HG03103 (cell line): Measurements from ENCODE around the gene ZNF469.
"Not testable (repeated sequence)": the region's sequence is repeated elsewhere in the genome, so short reads cannot be mapped to it uniquely, and the experiment has no call there.

Source experiments
- ATAC-seq: cut with Tn5 transposase; IDR thresholded peaks from one replicate; pipeline ENCODE4 v1.9.1; 2021; ENCODE audit warnings: low read depth; ENCODE audit not compliant: unreplicated experiment

The ZNF469 gene

GRCh38 chr16:88405216-88406060 lies 22.7 kb downstream of the ZNF469 start:
- ATAC-seq = no peak

DNA sequence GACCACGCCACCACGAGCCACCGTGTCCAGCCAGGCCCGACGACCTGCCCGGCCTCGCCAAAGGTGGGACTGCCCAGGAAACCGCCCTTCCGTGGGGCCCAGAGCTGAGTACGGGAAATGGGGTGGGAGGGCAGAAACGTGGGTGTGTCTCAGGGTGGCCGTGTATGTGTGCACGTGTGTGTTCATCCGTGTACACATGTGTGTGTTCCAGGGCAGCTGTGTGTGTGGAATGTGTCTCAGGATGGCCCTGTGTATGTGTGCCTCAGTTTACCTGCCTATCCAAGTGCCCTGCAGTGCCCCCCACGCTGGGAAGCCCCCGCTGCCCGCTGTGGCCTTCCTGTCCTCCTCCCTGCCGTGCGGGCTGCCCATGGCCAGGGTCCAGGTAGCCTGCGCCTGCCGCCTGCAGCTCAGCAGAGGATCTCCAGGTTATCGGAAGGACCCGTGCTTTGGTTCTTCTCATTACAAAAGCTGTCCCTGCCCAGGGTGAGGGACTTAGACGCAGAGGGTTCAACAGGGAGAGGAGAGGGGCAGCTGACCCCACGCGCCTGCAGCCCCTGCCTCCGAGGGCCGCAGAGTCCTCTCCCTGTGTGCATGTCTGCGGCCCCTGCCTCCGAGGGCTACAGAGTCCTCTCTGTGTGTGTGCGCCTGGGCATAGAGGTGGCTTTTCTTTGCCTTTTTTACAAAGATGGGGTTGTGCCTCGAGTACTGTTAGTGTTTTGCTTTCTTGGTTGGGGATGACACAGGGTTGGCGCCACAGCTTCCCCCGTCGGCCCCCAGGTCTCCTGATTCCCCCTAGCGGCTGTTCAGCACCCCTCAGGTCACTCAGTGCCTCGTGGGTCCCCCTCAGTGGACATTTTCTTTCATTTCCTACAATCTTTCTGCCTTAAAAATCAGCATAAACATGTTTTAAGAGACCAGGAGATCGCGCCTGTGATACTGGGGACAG lies 23.6 kb downstream of the ZNF469 start:
- no peak for ATAC-seq

DNA sequence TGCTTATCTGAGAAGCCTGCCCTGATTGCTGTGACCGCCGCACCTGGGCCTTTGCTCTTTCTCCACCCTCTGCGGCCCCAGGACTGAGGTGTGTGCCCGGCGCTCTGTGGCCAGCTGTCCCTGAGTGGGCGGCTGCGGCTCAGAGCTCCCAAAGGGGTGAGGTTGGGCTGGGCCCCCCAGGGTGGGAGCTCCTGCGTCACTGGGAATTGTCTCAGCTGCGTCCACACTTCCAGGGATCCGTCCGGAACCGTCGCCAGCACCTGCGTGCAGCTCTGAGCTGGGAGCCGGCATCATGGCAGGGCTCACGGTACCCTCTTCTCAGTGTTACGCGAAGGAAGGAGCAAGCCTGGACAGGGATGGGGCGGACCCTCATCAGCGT lies 24.3 kb downstream of the ZNF469 start:
- ATAC-seq = no peak

- no peak for ATAC-seq
These were observed 25.0 kb downstream of the ZNF469 start for GRCh38 chr16:88407807-88408206.

DNA sequence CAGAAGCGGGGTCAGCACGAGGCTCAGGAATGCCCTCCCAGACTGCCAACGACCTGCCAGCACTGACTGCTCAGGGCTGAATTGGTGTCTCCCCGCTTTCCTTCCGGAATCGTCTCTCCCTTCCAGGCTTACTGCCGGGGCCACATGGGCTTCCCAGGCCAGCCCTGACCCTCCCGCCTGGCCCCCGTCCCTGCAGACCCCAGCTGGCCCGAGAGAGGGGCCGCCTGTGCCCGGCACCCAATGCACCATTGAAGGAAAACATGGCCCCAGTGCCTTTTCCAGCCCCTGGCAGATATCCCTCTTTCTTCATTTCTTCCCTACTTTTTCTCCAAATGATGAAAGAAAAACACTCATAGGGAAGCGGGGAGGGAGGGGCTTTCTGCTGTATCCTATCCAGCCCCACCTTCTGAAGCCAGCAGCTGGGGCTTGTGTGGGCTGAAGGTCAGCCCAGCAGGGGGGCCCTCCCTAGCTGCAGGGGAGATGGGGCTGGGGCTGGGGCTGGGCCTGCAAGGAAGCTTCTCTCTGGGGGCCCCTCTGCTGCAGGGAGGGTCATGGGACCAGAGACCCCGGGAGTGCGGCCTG lies 25.9 kb downstream of the ZNF469 start:
- ATAC-seq = no peak

GRCh38 chr16:88409296-88410065 lies 26.7 kb downstream of the ZNF469 start:
- no peak for ATAC-seq

- ATAC-seq = not testable (repeated sequence)
These were observed 27.7 kb downstream of the ZNF469 start for GRCh38 chr16:88410297-88410968.

DNA sequence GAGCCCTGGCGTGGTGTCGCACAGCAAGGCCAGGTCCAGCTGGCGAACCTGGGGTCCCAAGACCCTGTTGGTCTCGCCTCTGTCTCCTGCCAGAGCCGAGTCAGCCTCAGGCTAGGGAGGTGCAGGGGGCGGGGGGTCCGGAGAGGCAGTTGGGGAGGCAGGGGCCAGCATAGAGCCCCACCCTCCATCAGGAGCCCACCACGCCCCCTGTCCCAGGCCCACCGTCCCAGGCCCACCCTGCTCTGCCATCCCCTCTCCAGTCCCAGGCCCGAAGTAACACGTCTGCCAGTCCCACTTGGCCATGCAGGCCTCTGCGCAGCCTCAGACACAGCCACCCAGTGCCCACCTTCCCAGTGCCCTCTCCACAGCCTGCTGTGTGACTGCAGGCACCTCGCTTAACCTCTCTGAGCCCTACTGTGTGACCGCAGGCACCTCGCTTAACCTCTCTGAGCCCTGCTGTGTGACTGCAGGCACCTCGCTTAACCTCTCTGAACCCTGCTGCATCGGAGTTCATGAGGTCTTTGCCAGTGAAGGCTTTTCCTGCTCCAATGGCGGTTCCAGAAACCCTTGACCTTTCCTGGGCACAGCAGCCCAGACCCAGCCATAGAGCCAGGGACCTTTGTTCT lies 29.3 kb downstream of the ZNF469 start:
- ATAC-seq = no peak

DNA sequence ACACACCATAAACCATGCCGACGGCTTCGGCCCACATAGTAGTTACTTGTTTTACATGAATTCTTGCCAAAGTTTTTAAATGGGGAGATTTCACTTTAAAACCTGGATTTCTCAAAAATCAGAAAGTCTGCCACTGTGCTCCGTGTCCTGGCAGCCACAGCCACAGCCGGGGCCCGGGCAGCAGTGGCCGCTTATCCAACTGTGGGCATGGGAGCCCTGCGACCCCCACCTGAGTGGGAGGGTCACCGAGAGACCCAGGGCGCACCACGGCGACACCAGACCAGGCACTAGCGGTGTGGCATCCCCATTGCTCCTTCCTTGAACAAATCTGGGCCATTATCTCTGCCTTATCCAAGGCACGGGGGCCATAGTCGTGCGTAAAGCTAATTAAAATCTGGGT lies 30.0 kb downstream of the ZNF469 start:
- ATAC-seq = no peak

- no peak for ATAC-seq
These were observed 30.5 kb downstream of the ZNF469 start for GRCh38 chr16:88413231-88413630.

- ATAC-seq = no peak
These were observed 30.9 kb downstream of the ZNF469 start for GRCh38 chr16:88413631-88414030.

- no peak for ATAC-seq
These were observed 32.0 kb downstream of the ZNF469 start for GRCh38 chr16:88414521-88415380.

DNA sequence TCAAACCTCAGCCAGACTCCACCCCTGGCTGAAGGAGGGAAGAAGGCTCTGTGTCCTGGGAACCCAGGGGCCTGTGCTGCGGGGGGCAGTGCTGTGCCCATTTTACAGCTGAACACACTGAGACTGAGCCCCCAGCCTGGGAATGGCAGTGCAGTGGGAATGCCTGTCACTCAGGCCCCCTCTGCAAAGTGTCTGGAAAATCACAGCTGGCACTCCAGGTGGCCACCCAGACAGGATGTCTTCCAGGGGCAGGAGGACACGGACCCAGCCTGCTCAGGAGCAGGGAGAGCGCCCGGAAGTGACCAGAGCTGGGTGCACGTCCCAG lies 32.6 kb downstream of the ZNF469 start:
- ATAC-seq = no peak

DNA sequence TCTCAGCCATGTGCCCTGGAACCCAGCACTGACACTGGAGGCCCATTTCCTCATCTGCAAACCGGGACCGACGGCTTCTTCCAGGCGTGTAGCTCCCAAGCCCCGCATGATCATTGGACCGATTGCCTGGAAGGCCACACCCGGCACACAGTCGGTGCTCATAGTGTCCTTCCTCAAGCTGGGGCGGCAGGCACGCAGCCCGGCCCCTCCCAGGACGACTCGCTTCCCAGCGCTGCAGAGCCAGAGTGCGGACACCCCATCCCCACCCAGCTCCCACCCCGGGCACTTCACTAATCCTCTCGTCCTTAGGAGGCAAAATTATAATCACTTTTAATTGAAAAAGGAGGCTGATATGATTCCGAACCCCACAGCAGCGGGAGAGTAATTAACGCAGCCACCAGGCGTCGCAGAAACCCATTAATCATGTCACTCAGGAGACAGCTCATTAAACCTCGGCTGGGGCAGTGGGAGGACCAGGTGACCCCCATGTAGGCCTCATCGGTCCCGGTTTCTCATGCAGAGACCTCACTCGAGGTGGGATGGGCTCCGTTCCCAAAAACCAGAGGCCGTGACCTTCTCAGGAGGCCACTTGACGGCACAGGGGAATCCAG lies 33.1 kb downstream of the ZNF469 start:
- no peak for ATAC-seq

DNA sequence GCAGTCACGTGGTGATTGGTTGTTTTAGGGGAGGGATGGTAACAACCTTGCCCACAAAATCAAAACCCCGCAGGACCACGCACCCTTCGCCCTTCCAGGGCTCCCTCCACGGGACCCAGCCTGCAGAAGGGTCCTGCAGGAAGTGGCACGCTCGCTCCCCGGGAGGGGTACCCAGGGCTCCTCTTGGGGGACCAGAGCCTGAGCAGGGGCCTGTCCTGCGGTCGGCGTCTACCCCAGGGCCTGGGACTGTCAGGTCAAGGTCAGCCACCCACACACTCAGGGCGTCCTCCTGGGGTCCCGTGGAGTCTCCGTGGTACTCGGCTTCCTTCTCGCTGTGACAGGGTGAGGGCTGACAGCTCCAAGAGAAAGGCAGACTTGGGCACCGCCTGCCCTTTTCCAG lies 33.9 kb downstream of the ZNF469 start:
- no peak for ATAC-seq

DNA sequence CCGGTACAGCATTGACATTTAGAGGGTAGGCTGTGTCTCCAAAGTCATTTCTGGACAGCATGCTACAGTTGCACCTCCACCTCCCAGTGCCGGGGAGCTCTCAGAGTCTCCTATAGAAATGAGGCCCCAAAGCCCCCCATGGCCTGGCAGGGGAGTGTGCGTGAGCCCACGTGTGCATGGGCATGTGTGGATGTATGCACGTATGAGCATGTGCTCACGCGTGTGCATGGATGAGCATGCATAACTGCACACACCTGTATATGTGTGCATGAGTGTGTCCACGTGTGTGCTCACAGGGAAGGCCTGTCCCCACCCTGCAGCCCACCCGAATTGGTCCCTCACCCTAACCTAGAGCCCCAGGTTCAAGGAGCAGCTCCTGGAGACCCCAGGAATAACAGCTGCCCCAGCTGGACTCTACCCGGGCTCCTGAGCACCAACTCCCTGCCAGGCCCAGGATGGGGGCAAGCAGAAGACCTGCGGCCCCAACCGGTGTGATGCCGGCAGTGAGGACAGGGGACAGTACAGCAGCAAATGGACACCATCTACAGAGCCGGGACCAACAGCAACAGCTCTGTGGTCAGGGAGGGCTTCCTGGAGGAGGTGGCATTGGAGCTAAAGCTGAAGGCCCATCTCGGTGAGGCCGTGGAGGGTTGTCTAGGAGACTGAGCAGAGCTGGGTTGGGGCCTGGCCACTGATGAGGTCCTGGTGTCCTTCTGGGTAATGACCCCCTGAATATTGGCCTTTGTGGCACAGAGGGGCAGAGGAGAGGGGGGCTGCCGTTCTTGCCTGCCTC lies 35.1 kb downstream of the ZNF469 start:
- no peak for ATAC-seq

DNA sequence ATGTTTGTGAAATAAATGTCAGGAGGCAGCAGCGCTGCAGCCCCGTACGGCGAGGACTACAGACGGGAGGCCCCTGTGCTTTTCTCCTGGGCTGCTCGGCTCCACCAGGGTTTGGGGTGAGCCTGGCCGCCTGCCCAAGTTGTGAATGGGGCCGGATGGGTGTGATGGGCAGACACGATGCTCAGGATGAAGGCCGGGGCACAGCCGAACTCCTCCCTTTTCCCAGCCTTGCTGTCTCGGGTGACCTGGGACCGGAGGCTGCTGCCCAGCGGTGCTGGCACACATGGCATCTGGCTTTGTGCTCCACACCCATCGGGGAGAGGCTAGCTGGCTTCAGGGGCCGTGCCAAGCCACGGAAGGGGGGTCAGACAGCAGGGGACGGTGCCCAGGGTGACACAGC lies 36.1 kb downstream of the ZNF469 start:
- no peak for ATAC-seq

GRCh38 chr16:88419790-88420189 lies 37.0 kb downstream of the ZNF469 start:
- ATAC-seq = no peak
